Testis (tissue), 3 donors: ENCODE results near the gene USP17L24. TPM values are rescaled to one million over a fixed set of nuclear protein-coding genes. Genes with fewer than 3 reads are reported as not detected.

ENCODE experiments used
- polyA plus RNA-seq: library from polyadenylated mRNA; stranded (reverse); fragments of 350-450 nt; fragmentation: Illumina TruSeq; extraction: RNeasy Lipid Tissue Mini Kit (QIAGEN cat#74804); gene quantifications from one replicate; pipeline ENCODE4 v1.2.3, GENCODE V29; 2014; ENCODE audit warnings: low read depth, low replicate concordance; ENCODE audit not compliant: insufficient read depth
- total RNA-seq, 2 donors: library from RNA; depleted of rRNA; stranded (reverse); fragments of >200 nt; gene quantifications; one replicate each; pipeline ENCODE4 v1.2.3, GENCODE V29; 2016

Gene USP17L24
- total and polyA plus RNA-seq, 3 donors from 2014 or later, result not detected

Other genes with a start within 250 kb of the USP17L24 start
- not detected for gene FAM90A26, start 154.8 kb upstream of the USP17L24 start, total RNA-seq
- not detected for gene FAM90A26, start 154.8 kb upstream of the USP17L24 start, polyA plus RNA-seq
- not detected for gene USP17L10, start 114.5 kb upstream of the USP17L24 start, total RNA-seq
- not detected for gene USP17L10, start 114.5 kb upstream of the USP17L24 start, polyA plus RNA-seq
- gene USP17L11, start 109.8 kb upstream of the USP17L24 start, total RNA-seq, result not detected
- not detected for gene USP17L11, start 109.8 kb upstream of the USP17L24 start, polyA plus RNA-seq
- not detected for gene USP17L12, start 105.0 kb upstream of the USP17L24 start, total RNA-seq
- gene USP17L12, start 105.0 kb upstream of the USP17L24 start, polyA plus RNA-seq, result not detected
- not detected for gene USP17L13, start 100.3 kb upstream of the USP17L24 start, total RNA-seq
- not detected for gene USP17L13, start 100.3 kb upstream of the USP17L24 start, polyA plus RNA-seq
- not detected for gene USP17L15, start 90.8 kb upstream of the USP17L24 start, total RNA-seq
- not detected for gene USP17L15, start 90.8 kb upstream of the USP17L24 start, polyA plus RNA-seq
- gene USP17L17, start 81.3 kb upstream of the USP17L24 start, total RNA-seq, result not detected
- not detected for gene USP17L17, start 81.3 kb upstream of the USP17L24 start, polyA plus RNA-seq
- gene USP17L18, start 76.5 kb upstream of the USP17L24 start, total RNA-seq, result not detected
- not detected for gene USP17L18, start 76.5 kb upstream of the USP17L24 start, polyA plus RNA-seq
- not detected for gene USP17L19, start 71.8 kb upstream of the USP17L24 start, total RNA-seq
- not detected for gene USP17L19, start 71.8 kb upstream of the USP17L24 start, polyA plus RNA-seq
- gene USP17L20, start 67.0 kb upstream of the USP17L24 start, total RNA-seq, result not detected
- not detected for gene USP17L20, start 67.0 kb upstream of the USP17L24 start, polyA plus RNA-seq
- gene USP17L21, start 62.3 kb upstream of the USP17L24 start, total RNA-seq, result not detected
- not detected for gene USP17L21, start 62.3 kb upstream of the USP17L24 start, polyA plus RNA-seq
- gene USP17L22, start 57.5 kb upstream of the USP17L24 start, total RNA-seq, result not detected
- gene USP17L22, start 57.5 kb upstream of the USP17L24 start, polyA plus RNA-seq, result not detected
- not detected for gene USP17L25, start 4.7 kb downstream of the USP17L24 start, total RNA-seq
- gene USP17L25, start 4.7 kb downstream of the USP17L24 start, polyA plus RNA-seq, result not detected
- gene USP17L26, start 9.5 kb downstream of the USP17L24 start, total RNA-seq, result not detected
- not detected for gene USP17L26, start 9.5 kb downstream of the USP17L24 start, polyA plus RNA-seq
- not detected for gene USP17L5, start 14.2 kb downstream of the USP17L24 start, total RNA-seq
- gene USP17L5, start 14.2 kb downstream of the USP17L24 start, polyA plus RNA-seq, result not detected
- gene USP17L27, start 19.0 kb downstream of the USP17L24 start, total RNA-seq, result not detected
- gene USP17L27, start 19.0 kb downstream of the USP17L24 start, polyA plus RNA-seq, result not detected
- gene USP17L28, start 23.7 kb downstream of the USP17L24 start, total RNA-seq, result not detected
- gene USP17L28, start 23.7 kb downstream of the USP17L24 start, polyA plus RNA-seq, result not detected
- gene USP17L29, start 28.5 kb downstream of the USP17L24 start, total RNA-seq, result not detected
- not detected for gene USP17L29, start 28.5 kb downstream of the USP17L24 start, polyA plus RNA-seq
- not detected for gene USP17L30, start 38.0 kb downstream of the USP17L24 start, total RNA-seq
- gene USP17L30, start 38.0 kb downstream of the USP17L24 start, polyA plus RNA-seq, result not detected
- gene DEFB131A, start 119.2 kb downstream of the USP17L24 start, total RNA-seq, result not detected
- gene DEFB131A, start 119.2 kb downstream of the USP17L24 start, polyA plus RNA-seq, result not detected